ENCODE measurements around the gene NPHP4.

NPHP4 gene

GRCh38 chr1:5906966-5907365 lies 85.3 kb downstream of the NPHP4 start:
- no peak for DNase-seq (ENCODE audit: low read depth)
- TF ChIP-seq, protein P1, sequence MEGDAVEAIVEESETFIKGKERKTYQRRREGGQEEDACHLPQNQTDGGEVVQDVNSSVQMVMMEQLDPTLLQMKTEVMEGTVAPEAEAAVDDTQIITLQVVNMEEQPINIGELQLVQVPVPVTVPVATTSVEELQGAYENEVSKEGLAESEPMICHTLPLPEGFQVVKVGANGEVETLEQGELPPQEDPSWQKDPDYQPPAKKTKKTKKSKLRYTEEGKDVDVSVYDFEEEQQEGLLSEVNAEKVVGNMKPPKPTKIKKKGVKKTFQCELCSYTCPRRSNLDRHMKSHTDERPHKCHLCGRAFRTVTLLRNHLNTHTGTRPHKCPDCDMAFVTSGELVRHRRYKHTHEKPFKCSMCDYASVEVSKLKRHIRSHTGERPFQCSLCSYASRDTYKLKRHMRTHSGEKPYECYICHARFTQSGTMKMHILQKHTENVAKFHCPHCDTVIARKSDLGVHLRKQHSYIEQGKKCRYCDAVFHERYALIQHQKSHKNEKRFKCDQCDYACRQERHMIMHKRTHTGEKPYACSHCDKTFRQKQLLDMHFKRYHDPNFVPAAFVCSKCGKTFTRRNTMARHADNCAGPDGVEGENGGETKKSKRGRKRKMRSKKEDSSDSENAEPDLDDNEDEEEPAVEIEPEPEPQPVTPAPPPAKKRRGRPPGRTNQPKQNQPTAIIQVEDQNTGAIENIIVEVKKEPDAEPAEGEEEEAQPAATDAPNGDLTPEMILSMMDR (IDR thresholded peaks at IDR 0.05; ENCODE audit: insufficient read depth, low read depth, low read length, missing control alignments) = no peak
- H3K4me3 ChIP-seq (ENCODE audit: low read length) = no peak overlapping the region

GRCh38 chr1:5906116-5906515 lies 86.1 kb downstream of the NPHP4 start:
- DNase-seq (ENCODE audit: low read depth) = no peak
- TF ChIP-seq, protein P1 (IDR thresholded peaks at IDR 0.05; ENCODE audit: insufficient read depth, low read depth, low read length, missing control alignments) = no peak
- no peak overlapping the region for H3K4me3 ChIP-seq (ENCODE audit: low read length)

GRCh38 chr1:5905436-5905835 lies 86.8 kb downstream of the NPHP4 start:
- DNase-seq (ENCODE audit: low read depth) = no peak
- TF ChIP-seq, protein P1 (IDR thresholded peaks at IDR 0.05; ENCODE audit: insufficient read depth, low read depth, low read length, missing control alignments) = no peak
- H3K4me3 ChIP-seq (ENCODE audit: low read length) = no peak overlapping the region

- TF ChIP-seq, protein P1 (IDR thresholded peaks at IDR 0.05; ENCODE audit: insufficient read depth, low read depth, low read length, missing control alignments) = no peak
- H3K4me3 ChIP-seq (ENCODE audit: low read length) = no peak overlapping the region
- no peak for DNase-seq (ENCODE audit: low read depth)
Observed at GRCh38 chr1:5904551-5904950, 87.7 kb downstream of the NPHP4 start.

GRCh38 chr1:5903680-5904079 lies 88.5 kb downstream of the NPHP4 start:
- TF ChIP-seq, protein P1 (IDR thresholded peaks at IDR 0.05; ENCODE audit: insufficient read depth, low read depth, low read length, missing control alignments) = no peak
- H3K4me3 ChIP-seq (ENCODE audit: low read length) = no peak overlapping the region
- no peak for DNase-seq (ENCODE audit: low read depth)

GRCh38 chr1:5903031-5903430 lies 89.2 kb downstream of the NPHP4 start:
- TF ChIP-seq, protein P1 (IDR thresholded peaks at IDR 0.05; ENCODE audit: insufficient read depth, low read depth, low read length, missing control alignments) = no peak
- no peak overlapping the region for H3K4me3 ChIP-seq (ENCODE audit: low read length)

GRCh38 chr1:5901841-5902240 lies 90.4 kb downstream of the NPHP4 start:
- DNase-seq (ENCODE audit: low read depth) = no peak
- TF ChIP-seq, protein P1 (IDR thresholded peaks at IDR 0.05; ENCODE audit: insufficient read depth, low read depth, low read length, missing control alignments) = no peak
- H3K4me3 ChIP-seq (ENCODE audit: low read length) = no peak overlapping the region

More at GRCh38 chr1:5903031-5903430, 89.2 kb downstream of the NPHP4 start:
- DNase-seq (ENCODE audit: low read depth) = no peak
